ENCODE measurements around the gene FSTL4.
"Not testable (repeated sequence)": the region's sequence is repeated elsewhere in the genome, so short reads cannot be mapped to it uniquely, and the experiment has no call there.

The FSTL4 gene

DNA sequence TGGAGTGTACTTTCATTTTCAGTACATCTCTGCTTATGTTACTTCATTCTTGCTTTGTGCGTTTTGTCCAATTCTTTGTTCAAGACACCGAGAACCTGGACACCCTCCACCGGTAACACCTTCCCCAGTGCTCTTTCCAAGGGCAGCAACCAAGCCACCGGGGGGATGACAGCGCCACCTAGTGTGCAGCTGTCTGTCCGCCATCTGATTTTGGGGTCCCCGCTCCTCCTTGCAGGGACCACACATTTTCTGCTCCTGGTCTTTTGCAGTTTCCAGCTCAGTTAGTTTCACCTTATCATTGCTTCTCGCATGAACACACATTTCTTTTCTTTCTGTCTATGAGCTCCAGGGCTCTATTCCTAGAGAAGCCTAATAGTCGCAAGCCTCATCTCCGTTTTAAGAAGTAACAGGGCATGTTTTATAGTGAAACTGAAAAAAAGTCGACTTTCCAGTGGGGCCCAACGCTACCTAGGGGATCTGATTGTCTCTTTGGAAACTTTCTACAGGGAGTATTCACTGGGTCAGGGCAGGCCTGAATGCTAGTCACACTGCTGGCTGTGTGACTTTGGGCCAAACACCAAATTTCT lies 152.1 kb downstream of the FSTL4 start:
- peak; percentile 46 for DNase-seq (ENCODE audit: insufficient read length, low spot score)
- no peak for FAIRE-seq

DNA sequence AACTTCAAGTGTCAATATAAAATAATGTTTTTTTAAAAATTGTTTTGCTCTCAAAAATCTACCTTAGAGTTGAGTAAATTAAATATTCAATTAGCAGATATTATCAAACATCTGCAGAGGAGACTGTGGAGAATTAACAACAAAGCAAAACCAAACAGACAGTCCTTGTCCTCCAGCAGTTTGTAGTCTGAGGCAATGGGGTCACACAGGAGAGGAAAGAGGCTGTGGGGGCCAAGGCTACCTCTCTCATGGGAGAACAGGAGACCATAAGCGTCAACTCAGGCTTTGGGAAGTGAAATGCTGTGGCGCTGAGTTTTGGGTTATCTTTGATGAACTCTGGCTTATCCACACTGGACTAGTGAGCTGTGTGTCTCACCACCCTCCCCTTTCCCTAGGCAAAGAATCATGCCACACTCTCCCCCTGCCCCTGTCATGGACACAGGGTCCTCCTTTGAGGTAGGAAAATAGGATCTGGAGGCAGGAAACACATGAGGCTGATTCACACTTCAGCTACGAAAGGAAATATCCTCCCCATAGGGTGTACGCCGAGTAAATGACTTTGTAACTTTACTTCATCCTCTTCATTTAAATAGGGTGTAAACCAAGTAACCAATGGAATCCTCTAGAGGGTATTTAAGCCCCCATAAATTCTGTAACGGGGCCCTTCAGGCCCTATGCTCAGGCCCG lies 152.7 kb downstream of the FSTL4 start:
- no peak for FAIRE-seq

DNA sequence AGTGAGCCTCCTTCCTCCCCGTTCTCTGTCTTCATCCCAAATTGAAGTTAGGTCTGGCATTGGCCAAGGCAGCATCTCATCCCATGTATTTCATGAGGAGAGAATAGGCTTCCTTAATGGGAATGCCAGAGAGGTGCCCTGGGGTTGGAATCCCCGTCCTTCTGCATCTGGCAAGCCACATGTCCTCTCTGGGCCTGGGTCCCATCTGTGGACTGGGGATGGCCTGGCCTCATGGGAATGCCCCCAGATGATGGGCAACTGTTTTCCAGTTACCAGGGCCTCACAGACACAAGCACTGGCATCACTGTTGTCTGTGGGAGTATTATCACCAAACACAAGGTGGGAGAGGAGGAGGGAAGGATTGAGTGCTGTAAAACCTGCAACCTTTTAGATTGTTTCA lies 153.9 kb downstream of the FSTL4 start:
- FAIRE-seq, result no peak

More for the DNA sequence above, 152.7 kb downstream of the FSTL4 start:
- DNase-seq (ENCODE audit: insufficient read length, low spot score), result no peak

DNA sequence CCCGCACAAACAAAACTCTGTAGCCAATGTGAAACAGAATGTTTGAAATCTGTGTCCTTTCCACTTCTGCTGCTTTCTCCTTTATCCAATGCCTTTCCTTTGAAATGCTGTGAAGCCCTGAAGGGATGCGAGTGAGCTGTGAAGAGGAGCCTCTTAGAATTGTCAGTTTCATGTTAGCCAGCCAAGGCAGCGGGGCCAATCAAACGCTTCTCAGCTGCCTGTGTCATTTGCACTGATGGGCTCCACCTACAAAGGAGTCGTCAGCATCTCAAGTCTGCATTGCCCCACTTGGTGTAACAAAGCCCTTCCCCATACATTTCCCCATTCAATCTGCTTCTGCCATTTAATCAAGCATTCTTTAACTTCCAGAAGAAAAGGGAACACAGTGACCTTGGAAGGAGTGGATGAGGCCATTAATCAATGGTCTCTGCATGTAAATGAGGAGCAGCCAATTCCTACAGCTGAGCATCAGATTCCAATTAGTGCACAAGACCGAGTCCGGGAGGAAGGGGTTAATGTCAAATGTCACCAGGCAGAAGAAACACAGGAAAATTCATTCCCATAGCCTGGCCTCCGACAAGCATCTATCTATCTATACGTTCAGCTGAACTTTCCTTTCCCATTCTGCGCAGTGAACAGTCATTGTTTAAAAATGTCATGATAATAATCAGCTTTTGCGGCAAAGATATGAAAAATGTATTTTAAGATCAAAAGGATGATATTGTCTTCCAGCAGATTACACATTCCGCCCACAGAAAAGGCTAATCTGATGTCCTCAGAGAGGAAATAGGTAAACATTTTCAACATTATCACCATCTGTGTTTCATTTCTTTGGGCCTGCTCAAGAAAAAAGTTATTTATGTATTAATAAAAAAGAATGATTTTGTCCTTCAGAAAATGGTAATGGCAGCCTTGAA lies 154.6 kb downstream of the FSTL4 start:
- FAIRE-seq, result no peak

More for the DNA sequence above, 153.9 kb downstream of the FSTL4 start:
- DNase-seq (ENCODE audit: insufficient read length, low spot score), result no peak

DNA sequence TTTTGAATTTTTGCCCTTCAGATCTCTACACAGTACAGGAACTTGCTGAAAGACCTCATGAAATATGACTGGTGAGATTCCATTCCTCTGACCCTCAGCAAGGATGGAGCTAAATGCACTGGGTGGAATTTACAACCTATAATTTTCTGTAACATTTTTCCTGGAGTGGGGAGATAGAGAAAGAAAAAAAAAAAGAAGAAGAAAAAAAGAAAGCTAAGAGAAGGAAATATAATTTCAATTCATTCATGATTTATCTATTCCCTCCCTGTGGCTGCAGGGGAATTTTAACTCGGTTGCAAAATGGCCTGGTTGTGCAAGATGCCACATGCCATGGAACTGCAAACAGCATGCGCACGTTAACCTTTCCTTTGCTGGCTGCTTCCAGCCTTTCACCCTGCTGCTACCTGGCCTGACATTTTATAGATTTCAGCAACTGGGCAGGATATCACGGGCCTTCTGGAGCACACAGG lies 155.4 kb downstream of the FSTL4 start:
- FAIRE-seq (no peak), DNase-seq (ENCODE audit: insufficient read length, low spot score) (no peak)

More for the DNA sequence above, 154.6 kb downstream of the FSTL4 start:
- DNase-seq (ENCODE audit: insufficient read length, low spot score), result no peak

DNA sequence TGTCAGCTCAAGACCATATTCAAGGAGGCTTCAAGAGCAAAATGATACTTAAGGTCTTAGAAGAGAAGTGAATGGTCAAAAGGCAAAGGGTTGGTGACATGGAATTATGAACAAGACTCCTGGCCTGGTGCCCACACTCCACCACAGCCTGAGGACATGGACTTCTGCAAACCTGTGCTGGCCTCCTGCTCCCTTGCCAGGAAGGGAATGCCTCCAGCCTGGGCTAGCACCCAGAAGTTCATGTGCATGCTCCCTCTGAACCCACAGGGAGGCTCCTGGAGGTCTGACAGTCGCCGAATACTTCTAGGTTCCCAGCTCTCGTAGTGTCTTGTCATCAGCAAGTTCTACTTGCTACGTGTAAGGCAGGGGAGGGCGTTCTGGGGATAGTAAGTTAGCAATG lies 156.7 kb downstream of the FSTL4 start:
- no peak for FAIRE-seq
- DNase-seq (ENCODE audit: insufficient read length, low spot score), result no peak

DNA sequence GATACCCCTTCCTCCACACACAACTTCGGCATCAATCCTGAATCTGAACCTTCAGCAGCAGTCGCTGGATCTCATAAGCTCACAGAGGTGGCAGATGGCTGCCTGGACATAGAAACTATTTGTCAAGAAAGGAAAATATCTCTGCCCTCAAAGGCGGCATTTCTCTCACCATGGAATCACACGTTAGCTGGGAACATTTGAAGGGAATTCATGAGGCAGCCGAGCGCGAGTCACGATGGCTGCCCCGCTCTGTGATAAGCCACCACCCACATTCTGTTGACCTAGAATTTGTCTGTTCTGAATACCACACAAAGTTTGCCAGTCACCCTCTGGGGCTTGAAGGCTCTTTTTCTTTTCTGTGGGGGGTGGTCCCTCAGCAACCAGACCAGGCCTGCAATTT lies 157.9 kb downstream of the FSTL4 start:
- no peak for DNase-seq (ENCODE audit: insufficient read length, low spot score)

DNA sequence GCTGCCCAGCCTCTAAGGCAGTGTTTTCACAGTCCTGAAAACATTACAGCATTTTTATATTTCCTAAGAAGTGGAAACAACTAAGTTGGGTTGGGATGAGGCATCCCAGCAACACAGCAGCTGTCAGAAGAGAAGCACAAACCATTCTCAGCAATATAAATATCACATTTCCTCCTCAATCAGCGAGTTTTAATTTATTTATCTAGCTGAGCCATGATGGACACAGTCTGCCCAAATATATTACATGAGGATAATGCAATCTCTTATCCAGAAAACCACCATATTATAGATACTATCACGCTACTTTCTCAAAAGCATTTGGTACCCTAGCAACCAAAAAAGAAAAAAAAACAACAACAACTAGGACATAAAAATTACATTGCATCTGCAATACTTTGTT lies 158.5 kb downstream of the FSTL4 start:
- DNase-seq (ENCODE audit: insufficient read length, low spot score) (no peak), FAIRE-seq (no peak)

More for the DNA sequence above, 157.9 kb downstream of the FSTL4 start:
- no peak for FAIRE-seq

DNA sequence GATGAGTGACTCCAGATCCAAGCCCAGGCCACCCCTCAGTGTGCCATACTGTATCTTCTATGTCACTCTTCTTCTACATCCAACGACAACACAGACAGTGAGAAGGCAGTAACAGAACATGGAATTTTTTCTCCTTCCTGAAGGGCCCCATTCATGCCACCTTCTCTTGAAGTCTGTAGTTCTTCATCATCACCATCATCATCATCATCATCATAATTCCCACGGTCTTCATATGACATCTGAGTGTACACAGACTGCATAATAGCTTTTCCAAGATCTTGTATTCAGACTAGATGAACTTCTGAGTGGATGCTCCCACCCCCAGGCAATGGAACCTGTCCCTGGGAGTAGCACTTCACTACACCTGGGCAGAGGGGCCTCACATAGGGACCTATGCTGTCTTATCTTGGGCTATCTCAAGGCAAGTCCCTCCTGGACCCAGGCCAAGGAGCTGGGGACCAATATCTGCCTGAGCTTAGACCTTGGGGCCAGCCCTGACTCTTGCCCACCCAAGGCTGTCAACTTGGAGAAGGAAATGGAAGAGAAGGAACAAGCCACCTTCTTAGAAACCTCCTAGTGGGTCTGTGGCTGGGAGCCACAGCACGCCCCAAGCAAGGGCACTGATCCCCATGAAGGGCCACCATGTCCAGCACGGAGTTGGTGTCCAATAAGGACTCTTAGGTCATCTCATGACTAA lies 159.1 kb downstream of the FSTL4 start:
- FAIRE-seq, result no peak

DNA sequence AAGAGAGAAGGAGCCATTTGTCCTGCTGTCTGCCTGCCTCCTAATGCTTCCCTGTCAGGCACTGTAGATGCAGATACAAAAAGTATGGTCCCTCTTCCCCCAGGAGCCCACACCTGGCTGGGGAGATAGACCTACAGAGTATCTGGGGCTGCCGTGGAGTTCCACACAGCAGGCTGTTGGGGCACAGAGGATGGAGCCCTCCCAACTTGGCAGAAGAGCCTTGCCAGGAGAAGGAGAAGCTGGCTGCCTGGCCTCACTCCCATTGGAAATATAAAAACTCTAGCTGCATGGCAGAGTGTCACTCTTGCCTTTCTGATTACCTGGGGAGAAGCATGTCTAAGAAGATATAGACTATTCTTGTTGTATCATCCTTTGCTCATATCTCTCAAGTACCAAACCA lies 160.4 kb downstream of the FSTL4 start:
- DNase-seq (ENCODE audit: insufficient read length, low spot score) (no peak), FAIRE-seq (no peak)

More for the DNA sequence above, 159.1 kb downstream of the FSTL4 start:
- no peak for DNase-seq (ENCODE audit: insufficient read length, low spot score)

DNA sequence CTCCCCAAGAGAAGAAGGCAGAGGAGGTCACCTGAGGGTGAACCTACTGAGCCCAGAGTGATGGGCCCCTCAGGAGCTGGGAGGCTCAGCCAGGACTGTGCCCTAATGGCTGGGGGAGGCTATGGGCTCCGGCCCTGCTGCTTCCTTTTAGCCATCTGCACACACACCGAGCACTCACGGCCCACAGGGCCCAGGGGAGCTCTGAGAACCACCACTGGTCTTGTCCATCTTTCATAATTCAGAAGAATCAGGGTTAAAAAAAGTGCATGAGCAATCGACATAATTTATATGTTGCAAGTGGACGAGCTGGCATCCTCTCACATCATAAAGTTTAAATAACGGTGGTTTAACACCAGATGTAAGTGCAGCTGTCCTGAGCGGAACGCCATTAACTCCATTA lies 162.1 kb downstream of the FSTL4 start:
- FAIRE-seq, result no peak

DNA sequence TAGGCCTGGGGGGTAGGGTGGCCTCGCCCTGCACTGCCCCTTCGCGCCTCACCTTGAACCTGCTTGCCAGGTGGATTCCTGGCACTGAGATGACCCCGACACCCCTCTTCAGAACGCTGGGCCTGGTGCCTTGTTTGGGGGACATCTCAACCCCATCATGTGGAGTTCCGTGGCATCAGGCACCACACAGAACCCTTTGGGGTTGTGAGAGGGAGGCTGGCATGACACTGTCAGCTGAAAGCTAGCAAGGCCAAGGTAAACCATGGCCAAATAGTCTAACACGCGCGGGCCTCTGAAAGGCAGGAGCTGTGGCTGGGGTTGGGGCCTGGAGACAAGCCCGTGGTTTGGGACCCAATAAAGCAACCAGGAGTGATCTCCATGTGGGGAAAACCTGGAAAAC lies 163.2 kb downstream of the FSTL4 start:
- FAIRE-seq, result no peak

More for the DNA sequence above, 162.1 kb downstream of the FSTL4 start:
- no peak for DNase-seq (ENCODE audit: insufficient read length, low spot score)

DNA sequence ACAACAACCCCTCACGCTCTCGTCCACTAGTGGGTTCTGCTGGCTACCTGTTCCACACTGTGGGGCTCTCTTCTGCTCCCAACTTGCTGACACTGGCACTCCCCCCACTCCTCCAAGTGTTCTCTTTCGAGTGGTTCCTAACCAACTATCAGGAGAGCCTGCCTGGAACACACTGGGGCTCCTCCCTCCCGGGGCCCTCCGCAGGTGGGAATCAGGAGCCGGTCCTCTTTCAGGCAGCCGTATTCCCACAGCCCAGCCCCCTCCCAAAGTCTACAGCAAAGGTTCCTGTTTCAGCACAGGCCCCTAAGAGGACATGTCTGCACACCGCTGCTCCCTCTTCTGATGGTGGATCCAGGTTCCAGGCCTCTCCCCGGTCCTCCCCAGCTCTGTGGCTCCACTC lies 165.9 kb downstream of the FSTL4 start:
- FAIRE-seq (no peak), DNase-seq (ENCODE audit: insufficient read length, low spot score) (no peak)

More for the DNA sequence above, 163.2 kb downstream of the FSTL4 start:
- DNase-seq (ENCODE audit: insufficient read length, low spot score), result no peak

DNA sequence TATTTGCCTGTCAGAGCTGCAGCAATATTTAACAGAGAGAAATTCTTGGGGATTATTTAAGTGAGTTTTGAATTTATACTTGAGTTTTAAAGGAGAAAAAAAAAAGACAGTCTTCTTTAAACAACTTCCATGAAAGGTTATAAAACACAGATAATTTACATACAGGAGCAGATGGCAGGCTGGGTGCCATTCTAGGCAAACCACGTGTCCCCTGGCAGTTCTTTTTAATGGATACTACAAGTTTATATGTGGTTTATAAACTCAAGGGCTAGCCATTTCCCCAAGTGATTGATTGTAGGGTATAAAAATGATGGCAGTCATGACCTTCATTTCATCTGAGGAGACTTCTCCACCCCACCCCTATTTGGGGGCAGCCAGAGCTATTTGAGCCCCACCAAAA lies 166.6 kb downstream of the FSTL4 start:
- no peak for FAIRE-seq
- DNase-seq (ENCODE audit: insufficient read length, low spot score), result no peak

DNA sequence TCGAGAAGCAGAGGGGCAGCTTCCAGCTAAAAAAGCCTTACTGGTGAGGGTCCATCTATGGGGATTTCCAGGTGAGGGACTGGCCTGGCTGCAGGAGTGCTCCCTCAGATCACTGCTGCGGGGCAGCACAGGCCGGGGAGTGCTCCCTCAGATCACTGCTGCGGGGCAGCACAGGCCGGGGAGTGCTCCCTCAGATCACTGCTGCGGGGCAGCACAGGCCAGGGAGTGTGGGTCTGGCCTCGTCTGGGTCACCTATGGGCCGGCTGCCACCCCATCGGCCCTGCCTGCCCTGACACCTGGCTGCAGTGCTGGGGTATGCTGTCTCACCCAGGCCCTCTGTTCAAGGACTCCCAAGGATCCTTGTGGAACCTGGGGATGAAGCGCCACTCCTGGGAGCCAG lies 167.1 kb downstream of the FSTL4 start:
- FAIRE-seq; DNase-seq (ENCODE audit: insufficient read length, low spot score): not testable (repeated sequence)

DNA sequence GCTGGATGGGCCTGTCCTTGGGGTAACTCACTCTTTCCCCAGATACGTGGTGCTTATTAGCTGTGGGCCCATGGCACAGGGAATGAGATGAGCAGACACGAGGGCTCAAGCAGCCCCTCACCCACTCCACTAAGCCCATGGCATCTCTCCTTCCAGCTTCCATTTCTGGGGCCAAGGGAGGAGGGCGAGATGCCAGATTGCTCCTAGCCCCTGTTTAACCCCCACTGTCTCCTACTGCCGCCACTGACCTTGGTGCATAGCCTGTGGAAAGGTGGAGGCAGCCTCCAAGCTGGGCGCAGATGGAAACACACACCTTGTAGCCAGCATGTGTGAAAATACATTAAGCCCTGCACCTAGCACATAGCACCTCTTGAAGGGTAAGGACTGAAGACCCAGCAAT lies 167.6 kb downstream of the FSTL4 start:
- DNase-seq (ENCODE audit: insufficient read length, low spot score) (no peak), FAIRE-seq (no peak)

DNA sequence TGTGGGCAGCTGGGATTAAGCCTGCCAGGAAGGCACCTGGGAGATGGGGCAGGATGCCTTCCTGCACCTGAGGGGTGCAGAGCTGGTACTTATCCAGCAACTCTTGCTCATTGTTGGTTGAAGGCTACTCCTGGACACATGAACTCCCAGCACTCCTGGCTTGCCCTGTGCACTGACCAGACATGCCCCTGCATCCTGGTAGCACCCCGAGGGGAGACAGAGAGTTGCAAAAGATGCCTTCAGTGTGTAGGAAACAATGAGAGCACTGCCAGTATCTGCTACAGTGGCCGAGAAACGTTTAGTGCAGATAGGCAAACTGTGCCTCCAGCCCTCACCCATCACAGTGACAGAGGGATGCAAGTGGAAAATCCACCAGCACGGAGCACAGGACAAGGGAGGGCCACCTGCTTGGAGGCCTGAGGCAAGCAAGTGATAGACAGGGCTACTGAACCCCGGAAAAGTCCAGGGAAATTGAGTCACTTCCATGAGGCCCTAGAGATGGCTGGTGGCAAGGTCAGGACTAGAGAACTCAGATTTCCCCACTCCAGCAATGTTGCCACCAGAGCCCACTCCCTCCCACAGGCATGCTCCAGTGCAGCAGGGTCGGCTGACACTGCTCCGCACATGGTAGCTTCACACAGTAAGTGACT lies 171.1 kb downstream of the FSTL4 start:
- DNase-seq (ENCODE audit: insufficient read length, low spot score) (no peak), FAIRE-seq (no peak)

DNA sequence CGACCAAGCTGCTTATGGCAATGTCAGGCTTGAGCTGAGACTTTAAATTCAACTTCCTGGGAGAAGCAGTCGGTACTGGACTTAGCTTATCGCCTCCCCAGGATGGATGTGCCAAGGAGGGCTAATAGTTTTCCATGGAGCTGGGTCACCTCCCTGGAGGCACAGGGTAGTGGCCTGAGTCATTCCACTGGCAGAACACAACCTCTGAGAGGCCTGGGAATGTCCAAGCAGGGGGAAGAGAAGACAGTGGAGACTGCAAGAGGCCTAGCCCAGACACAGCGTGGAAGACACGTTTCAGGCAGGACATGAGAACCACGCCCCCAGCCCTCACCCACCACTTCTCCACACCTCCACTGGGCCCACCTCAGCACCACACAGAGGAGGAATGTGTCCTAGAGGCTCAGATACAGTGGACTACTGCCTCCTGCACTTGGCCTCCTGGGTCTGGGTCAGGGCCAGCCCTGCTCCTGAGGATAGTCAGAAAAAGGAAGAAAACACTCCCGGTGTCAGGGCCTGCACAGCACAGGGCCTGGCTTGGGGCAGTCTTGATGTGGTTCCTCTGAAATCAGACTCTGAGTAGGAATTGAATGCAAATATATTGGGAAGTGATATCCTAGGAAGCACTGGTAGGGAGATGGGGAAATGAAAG lies 171.8 kb downstream of the FSTL4 start:
- FAIRE-seq, result no peak
- DNase-seq (ENCODE audit: insufficient read length, low spot score), result no peak

DNA sequence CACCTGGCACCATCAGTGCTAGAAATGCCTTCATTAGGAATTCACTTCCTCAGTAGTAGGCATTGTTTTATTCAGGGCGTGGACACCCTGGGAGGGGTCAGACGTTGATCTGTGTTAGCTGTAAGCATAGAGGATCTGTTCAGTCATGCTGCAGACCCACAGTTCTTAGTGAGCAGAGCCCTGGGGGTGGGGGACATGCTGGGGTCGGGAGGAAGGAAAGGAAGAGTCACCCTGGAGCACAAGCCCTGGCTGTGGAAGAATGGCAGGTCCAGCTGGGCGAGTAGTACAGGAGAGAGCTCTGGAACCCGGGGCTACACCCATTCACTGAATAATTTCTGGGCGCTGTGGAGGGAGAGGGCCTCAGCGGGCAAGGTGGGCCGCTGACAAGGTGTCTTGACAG lies 172.5 kb downstream of the FSTL4 start:
- DNase-seq (ENCODE audit: insufficient read length, low spot score) (no peak), FAIRE-seq (no peak)

DNA sequence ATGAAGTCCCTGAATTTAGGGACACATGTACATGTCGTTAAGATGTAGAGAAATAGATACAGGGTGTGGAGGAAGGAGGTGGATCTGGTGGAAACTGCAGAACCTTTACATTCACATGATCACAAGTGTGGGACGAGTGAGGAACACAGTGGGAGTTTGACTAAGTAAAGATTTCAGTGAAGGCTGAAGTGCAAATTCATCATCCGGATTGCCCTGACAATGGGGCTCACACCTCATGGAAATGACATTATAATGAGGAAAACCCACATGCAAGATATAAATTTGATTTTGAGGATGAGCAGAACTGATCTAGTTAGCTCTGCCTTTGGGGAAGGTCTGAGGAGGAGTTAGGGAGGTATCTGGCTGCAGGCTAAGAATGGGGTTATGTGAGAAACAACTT lies 173.9 kb downstream of the FSTL4 start:
- DNase-seq (ENCODE audit: insufficient read length, low spot score) (no peak), FAIRE-seq (no peak)

All from GM19239 (cell line).